GM12878 (cell line): Measurements from ENCODE around the gene MXD1. TPM values are rescaled to one million over a fixed set of nuclear protein-coding genes. Genes with fewer than 3 reads are reported as not detected.

Experiments
- ATAC-seq: fragments of 200-7000 bp; cut with Tn5 transposase; 3 replicates; pipeline ENCODE4 v1.9.1; 2020; ENCODE audit warnings: mild to moderate bottlenecking, moderate library complexity
- BruUV-seq: library from RNA; stranded (reverse); fragments of 400-500 nt; replicated peaks from 2 replicates; lab custom pipeline; 2021; lab: Mats Ljungman, UMichigan
- CTCF ChIA-PET: fragments of 300-600 bp; sonication (Branson Sonifier 250); formaldehyde crosslinking; extraction: SDS; loops from one replicate; lab custom pipeline; 2021; ENCODE audit warnings: inconsistent platforms; lab: Yijun Ruan, JAX
- POLR2A ChIA-PET: fragments of 350-600 bp; formaldehyde crosslinking; extraction: SDS; loops from one replicate; lab custom pipeline; 2021; ENCODE audit warnings: inconsistent platforms; lab: Charles Lee
- RAD21 ChIA-PET: fragments of 300-600 bp; sonication (Branson Sonifier 250); formaldehyde crosslinking; loops from one replicate; lab custom pipeline; 2023; ENCODE audit warnings: antibody characterized with exemption; ENCODE audit not compliant: unreplicated experiment; lab: Charles Lee
- SMC1A ChIA-PET: fragments of 300-600 bp; sonication (Branson Sonifier 250); formaldehyde crosslinking; loops from one replicate; lab custom pipeline; 2023; ENCODE audit not compliant: unreplicated experiment, uncharacterized antibody; lab: Charles Lee
- DNase-seq: peaks from one replicate; pipeline ENCODE4 v3.0.0-alpha.2; 2011; ENCODE audit warnings: low read depth, low spot score
- FAIRE-seq: peaks from 3 replicates; lab custom pipeline; 2011; peaks lifted over from hg19 to GRCh38; lab: Jason Lieb, UNC
- H2AFZ ChIP-seq: 2 replicates; pipeline ENCODE4 v1.6.0; 2011; ENCODE audit warnings: low read depth, low read length, control low read depth; ENCODE audit not compliant: control insufficient read depth
- H3K27ac ChIP-seq: 2 replicates; pipeline ENCODE4 v1.5.1; 2011; ENCODE audit warnings: control low read depth; ENCODE audit not compliant: control insufficient read depth, insufficient read depth
- H3K27me3 ChIP-seq, 2 experiments: replicated peaks in 1 of 2; 2 replicates each; pipeline versions ENCODE4 v1.6.0 to v1.6.1; 2011; ENCODE audit warnings: low read length in 1 of 2; ENCODE audit not compliant: control insufficient read depth in 2 of 2, insufficient read depth in 2 of 2
- H3K36me3 ChIP-seq, 2 experiments: 2 replicates each; pipeline ENCODE4 v1.5.1; 2011; ENCODE audit warnings: low read length in 1 of 2; ENCODE audit not compliant: control insufficient read depth in 2 of 2, insufficient read depth in 2 of 2
- H3K4me1 ChIP-seq: 2 replicates; pipeline ENCODE4 v1.6.1; 2011; ENCODE audit warnings: mild to moderate bottlenecking, low read length, moderate library complexity, mixed read lengths; ENCODE audit not compliant: control insufficient read depth, insufficient read depth
- H3K4me2 ChIP-seq: 2 replicates; pipeline ENCODE4 v1.6.0; 2011; ENCODE audit warnings: control low read depth; ENCODE audit not compliant: control insufficient read depth, insufficient read depth
- H3K4me3 ChIP-seq: fragments of 200-600 bp; sonication (generic); 2 replicates; pipeline ENCODE4 v1.5.1; 2016
- H3K79me2 ChIP-seq: 2 replicates; pipeline ENCODE4 v1.6.0; 2011; ENCODE audit warnings: low read length; ENCODE audit not compliant: control insufficient read depth, insufficient read depth
- H3K9ac ChIP-seq: 2 replicates; pipeline ENCODE4 v1.8.0; 2011; ENCODE audit warnings: low read length, control low read depth, mixed read lengths; ENCODE audit not compliant: control insufficient read depth, insufficient read depth
- H3K9me3 ChIP-seq: replicated peaks from 3 replicates; pipeline ENCODE4 v1.5.1; 2011; ENCODE audit warnings: mild to moderate bottlenecking, low read length; ENCODE audit not compliant: control insufficient read depth, insufficient read depth
- H4K20me1 ChIP-seq: 2 replicates; pipeline ENCODE4 v1.6.0; 2011; ENCODE audit not compliant: control insufficient read depth, insufficient read depth
- CTCF ChIP-seq, 3 experiments: IDR thresholded peaks in 2 of 3; conservative IDR thresholded peaks in 1 of 3; 2 replicates each; pipeline ENCODE4 v1.5.1; 2011; ENCODE audit warnings: low read depth in 3 of 3, low read length in 3 of 3, mild to moderate bottlenecking in 3 of 3, control low read depth in 2 of 3, moderate library complexity in 2 of 3, inconsistent platforms in 1 of 3, mixed read lengths in 1 of 3; ENCODE audit not compliant: control insufficient read depth in 2 of 3, insufficient read depth in 1 of 3; ENCODE audit errors: extremely low read depth in 1 of 3
- EZH2 ChIP-seq: IDR thresholded peaks from 2 replicates; pipeline ENCODE4 v1.6.1; 2012; ENCODE audit warnings: low read depth, mild to moderate bottlenecking, control low read depth, inconsistent platforms, low read length, borderline replicate concordance; ENCODE audit not compliant: control insufficient read depth
- GATAD2B ChIP-seq: fragments of 450-650 bp; conservative IDR thresholded peaks from 2 replicates; pipeline ENCODE4 v1.6.1; 2017; ENCODE audit warnings: low read depth, mild to moderate bottlenecking, moderate library complexity
- HDAC2 ChIP-seq: fragments of 200-600 bp; sonication (generic); IDR thresholded peaks from 2 replicates; pipeline ENCODE4 v1.6.1; 2017
- MLLT1 ChIP-seq: fragments of 450-650 bp; IDR thresholded peaks from 2 replicates; pipeline ENCODE4 v1.6.1; 2016; ENCODE audit warnings: mild to moderate bottlenecking
- NBN ChIP-seq: fragments of 450-650 bp; IDR thresholded peaks from 2 replicates; pipeline ENCODE4 v1.6.1; 2016
- NFXL1 ChIP-seq: fragments of 450-650 bp; IDR thresholded peaks from 2 replicates; pipeline ENCODE4 v1.6.1; 2017; ENCODE audit warnings: antibody characterized with exemption, mild to moderate bottlenecking, borderline replicate concordance
- SIX5 ChIP-seq: IDR thresholded peaks from 2 replicates; pipeline ENCODE4 v1.6.1; 2011; ENCODE audit warnings: mild to moderate bottlenecking, low read depth, low read length, moderate library complexity; ENCODE audit not compliant: severe bottlenecking
- SRF ChIP-seq, 2 experiments: IDR thresholded peaks; 2 replicates each; pipeline ENCODE4 v1.6.1; 2011; ENCODE audit warnings: low read depth in 2 of 2, low read length in 2 of 2, mild to moderate bottlenecking in 1 of 2, moderate library complexity in 1 of 2
- WGBS: methylation state at CpG from one replicate; pipeline ENCODE4 v1.1.6; 2016; ENCODE audit warnings: low lambda C conversion rate; ENCODE audit not compliant: insufficient replicate concordance, insufficient coverage; ENCODE audit errors: missing lambda C conversion rate; 5-methylcytosine and 5-hydroxymethylcytosine counted together
- in situ Hi-C: fragments of 300-500 bp; cut with MboI; formaldehyde crosslinking; loops from 9 replicates; pipeline ENCODE4 v1.14.3; 2018; ENCODE audit warnings: mixed read lengths
- intact Hi-C: fragments of 100-400 bp; cut with micrococcal nuclease; formaldehyde crosslinking; loops from one replicate; pipeline ENCODE4 v1.14.2; 2022; ENCODE audit not compliant: unreplicated experiment
- polyA plus RNA-seq, 11 experiments: library from polyadenylated mRNA; depleted of rRNA in 4 of 11; unstranded in 6 of 11; stranded (reverse) in 5 of 11; fragments of >200 nt; fragmentation: Nextera tagmentation in 4 of 11; fragmentation: Illumina TruSeq in 1 of 11; extraction: Ambion mirVana in 4 of 11; extraction: Trizol in 1 of 11; gene quantifications; 1 replicate in 1 of 11; 2 replicates in 10 of 11; pipeline versions ENCODE4 v1.2.1 to v1.2.3, GENCODE V29; 2011 to 2016; ENCODE audit warnings: inconsistent platforms in 2 of 11, missing spikeins in 2 of 11, low read depth in 1 of 11
- total RNA-seq, 4 experiments: library from RNA; depleted of rRNA in 3 of 4; stranded (reverse); fragments of >200 nt in 3 of 4; fragmentation: Illumina TruSeq in 1 of 4; extraction: Trizol in 1 of 4; gene quantifications; 2 replicates each; pipeline versions ENCODE4 v1.2.1 to v1.2.3, GENCODE V29; 2013 to 2021

Gene MXD1
- total and polyA plus RNA-seq, 10 of the 15 experiments (the other 5 are each of a cell fraction or from before 2014, with no cell fraction given): 2.2 to 10.2 (median 3.3) TPM

- ATAC-seq: no peak
- no peak for FAIRE-seq
- ChIA-PET CTCF (no interaction called here), POLR2A (no interaction called here), SMC1A (no interaction called here), RAD21 (no interaction called here)
- no peaks in the 10 kb centered on the region for H3K27me3 ChIP-seq
- no peak overlapping the region for H3K4me3 ChIP-seq
- no peaks in the 10 kb centered on the region for H4K20me1 ChIP-seq
- no peaks in the 10 kb centered on the region for H3K4me1 ChIP-seq
- in situ Hi-C loops: no loop called here
- intact Hi-C loops: no loop called here
- H3K79me2 ChIP-seq: no peaks in the 10 kb centered on the region
- no peaks in the 10 kb centered on the region for H3K36me3 ChIP-seq
- no peaks in the 10 kb centered on the region for H3K9me3 ChIP-seq
- BruUV-seq: no TSS peak
- no peak for TF ChIP-seq MLLT1
- TF ChIP-seq NFXL1: no peak
- no peak for TF ChIP-seq SIX5
- TF ChIP-seq NBN: no peak
- no peak for TF ChIP-seq CTCF (IDR thresholded peaks at IDR 0.05 in 2 of 3, conservative IDR thresholded peaks at IDR 0.05 in 1 of 3; ENCODE audit: control insufficient read depth in 2 of 3, extremely low read depth in 1 of 3, insufficient read depth in 1 of 3, low read depth in 3 of 3, low read length in 3 of 3)
- no peak for TF ChIP-seq HDAC2
- no peak for TF ChIP-seq GATAD2B
- no peak for TF ChIP-seq SRF (IDR thresholded peaks at IDR 0.05; ENCODE audit: low read depth in 2 of 2, low read length in 2 of 2)
- TF ChIP-seq EZH2: no peak
- no peak overlapping the region for H3K9ac ChIP-seq
- no peak for DNase-seq
- WGBS: 40% methylated on average over 4 of the region's 4 CpGs
- no peak overlapping the region for H3K27ac ChIP-seq
- H3K4me2 ChIP-seq: no peak overlapping the region
- no peak overlapping the region for H2AFZ ChIP-seq
Observed at GRCh38 chr2:69986691-69987090, 71.8 kb downstream of the MXD1 start.
